Anterior cingulate cortex (tissue), 58 donors: ENCODE data around the gene MRPL22.
"Not testable (repeated sequence)": the region's sequence is repeated elsewhere in the genome, so short reads cannot be mapped to it uniquely, and the experiment has no call there.

Experiments used
- DNase-seq, 58 donors: peaks; one replicate each; lab custom pipeline; 2025; lab: John Stamatoyannopoulos, UW

Gene MRPL22

DNA sequence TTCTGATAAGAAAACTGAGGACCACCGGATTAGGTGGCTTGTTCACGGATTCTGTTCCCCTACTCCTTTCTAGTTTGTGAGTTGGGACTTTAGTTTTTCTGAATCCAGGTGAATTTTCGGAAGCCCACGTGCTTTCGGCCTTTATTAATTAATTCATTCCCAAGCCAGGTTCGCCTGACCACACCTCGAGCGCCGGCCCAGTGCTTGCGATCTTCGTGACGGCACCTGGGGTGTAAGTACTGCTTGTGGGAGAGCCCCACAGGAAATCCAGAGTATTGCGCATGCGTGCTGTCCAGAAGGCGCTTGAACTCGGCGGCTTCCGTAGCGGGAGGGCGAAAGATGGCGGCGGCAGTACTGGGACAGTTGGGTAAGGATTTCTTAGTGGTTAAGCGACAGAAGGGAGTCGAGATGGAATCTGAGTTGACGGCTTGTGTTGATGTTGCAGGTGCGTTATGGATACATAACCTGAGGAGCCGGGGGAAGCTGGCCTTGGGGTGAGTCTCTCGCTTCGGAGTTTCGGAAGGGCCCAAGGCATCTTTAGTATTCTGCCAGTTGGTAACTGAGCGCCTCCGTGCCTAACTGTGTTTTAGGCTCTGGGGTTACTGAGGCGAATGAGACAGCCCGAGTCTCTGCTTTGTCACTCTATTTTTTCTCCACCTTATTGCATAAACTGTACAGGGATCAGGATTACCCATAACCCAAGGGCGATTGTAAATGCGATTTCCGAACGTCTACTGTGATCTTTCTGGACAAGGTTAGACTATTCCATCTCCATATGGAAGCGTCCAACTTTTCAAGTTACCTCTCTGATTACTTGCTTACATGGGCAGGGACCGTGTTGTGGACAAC, at the start of gene MRPL22:
Gene MRPL22, plus strand, starts transcription at position 302 of the 849 bp plus-strand sequence. Its CDS starts 38 bp downstream, at position 340.
- DNase-seq, result peak in 57 of 58 donors; percentile 55 to 94 (median 85)

- DNase-seq, result peak in 7 of 58 donors; percentile 2 to 49 (median 8)
Observed at GRCh38 chr5:154892369-154892771, 48.5 kb upstream of the MRPL22 start.

GRCh38 chr5:154893381-154893780, 47.5 kb upstream of the MRPL22 start:
- no peak for DNase-seq

GRCh38 chr5:154895606-154896561, 45.0 kb upstream of the MRPL22 start:
- no peak for DNase-seq

DNA sequence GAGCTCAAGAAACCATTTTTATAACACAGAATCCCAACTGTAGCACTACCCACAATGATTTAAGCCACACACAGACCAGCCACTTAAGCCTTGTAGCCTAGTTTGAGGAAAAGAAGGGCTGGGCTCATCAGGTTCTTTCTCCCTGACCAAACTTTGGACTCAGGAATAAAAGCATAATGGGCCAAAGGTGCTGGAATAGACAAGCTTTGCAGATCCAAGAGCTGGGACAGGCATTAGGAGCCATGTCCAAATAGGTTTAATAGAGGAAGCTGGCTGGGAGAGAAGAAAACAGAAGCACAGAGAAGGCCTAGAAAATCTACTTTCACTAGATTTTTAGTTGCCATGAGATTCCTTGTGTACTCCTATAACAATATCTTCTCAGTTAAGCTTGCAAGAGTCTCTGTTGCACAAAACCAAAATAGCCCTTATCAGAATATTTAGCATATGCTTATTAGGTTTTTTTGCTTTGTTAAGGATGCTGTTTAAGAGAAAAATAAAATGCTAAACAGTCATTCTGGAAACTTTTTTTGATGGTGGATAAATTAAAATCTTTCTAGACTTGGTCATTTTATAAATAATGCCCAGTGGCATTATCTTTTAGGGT, 44.2 kb upstream of the MRPL22 start:
- no peak for DNase-seq

DNA sequence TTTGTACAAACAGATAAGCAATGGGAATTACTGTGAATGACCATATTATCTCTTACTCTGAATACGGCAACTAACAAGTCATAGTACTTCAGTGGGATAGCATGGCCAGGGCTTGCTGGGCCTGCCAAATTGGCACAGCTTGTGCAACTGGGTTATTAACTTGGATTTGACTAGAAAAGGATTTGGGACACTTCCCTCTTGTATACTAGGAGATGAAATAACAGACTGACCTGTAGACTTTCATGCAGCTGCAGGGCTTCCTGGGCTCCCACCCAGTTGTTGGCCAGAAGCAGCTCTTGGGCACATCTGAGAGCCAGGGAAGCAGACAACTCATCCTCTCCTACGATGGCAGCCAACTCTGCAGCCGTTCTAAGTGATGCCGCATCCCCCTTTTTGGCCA, 42.7 kb upstream of the MRPL22 start:
- DNase-seq, result peak in 5 of 58 donors; percentile 6 to 27 (median 12)

DNA sequence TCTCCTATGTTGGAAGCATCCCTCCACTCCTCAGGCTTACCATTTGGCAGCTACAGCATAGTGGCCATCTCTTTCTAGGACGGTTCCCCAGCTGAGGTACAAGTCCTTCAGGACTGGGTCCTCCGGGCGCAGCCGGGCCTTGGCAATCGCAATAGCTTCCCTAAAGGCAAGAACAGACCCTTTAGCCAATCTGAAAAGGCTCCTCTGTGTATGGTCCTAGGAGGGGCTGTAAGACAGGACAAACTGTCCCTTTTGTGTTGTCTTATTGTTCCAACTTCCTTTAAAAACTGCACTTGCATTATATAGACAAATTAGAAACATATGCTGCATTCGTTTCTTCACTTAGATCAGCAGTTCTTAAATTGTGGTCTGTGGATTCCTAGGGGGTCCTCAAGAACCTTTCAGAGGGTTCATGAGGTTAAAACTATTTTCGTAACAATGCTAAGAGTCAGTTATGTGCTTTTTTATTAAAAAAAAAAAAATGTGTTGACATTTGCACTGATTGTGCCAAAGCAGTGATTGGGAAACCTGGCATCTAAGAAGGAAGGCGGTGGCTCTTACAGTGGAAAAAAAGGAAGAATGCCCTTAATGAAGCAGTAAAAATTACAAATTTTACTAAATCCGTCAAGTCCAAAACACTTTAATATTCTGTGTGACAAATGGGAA, 41.6 kb upstream of the MRPL22 start:
- DNase-seq, result no peak

DNA sequence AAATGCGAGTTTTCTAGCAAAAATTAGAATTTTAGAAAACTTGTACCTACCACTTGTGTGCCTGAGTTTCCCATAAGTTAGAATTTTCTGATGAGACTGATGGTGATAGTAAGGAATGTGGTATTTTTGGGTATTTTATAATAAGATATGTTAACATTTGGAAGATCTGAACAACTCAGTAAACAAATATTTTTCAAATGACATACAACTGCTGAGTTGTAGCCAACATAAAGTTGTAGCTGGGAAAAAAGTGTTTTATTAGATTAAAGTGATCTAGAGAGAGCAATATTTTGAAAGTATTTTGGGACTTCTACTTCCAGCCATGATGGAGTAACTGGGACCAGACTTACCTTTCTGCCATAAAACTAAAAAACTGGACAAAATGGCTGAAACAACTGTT, 40.8 kb upstream of the MRPL22 start:
- DNase-seq, result no peak

DNA sequence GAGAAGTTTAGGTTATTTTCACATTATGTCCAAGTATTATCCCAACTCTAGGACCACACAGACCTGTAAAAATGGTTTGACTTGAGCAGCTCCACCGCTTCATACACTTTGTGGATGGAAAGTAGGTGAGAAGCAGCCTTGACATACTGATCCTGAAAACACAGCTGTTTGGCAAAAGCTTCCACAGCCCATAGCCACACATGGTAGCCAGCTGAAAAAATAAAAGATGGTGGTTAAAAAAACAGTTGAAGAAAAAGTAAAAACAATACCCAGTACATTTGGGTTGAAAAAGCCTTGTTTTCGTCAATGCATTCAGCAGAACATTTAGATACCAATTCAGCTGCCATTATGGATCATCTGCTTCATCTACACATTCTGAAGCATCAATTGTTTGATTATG, 39.6 kb upstream of the MRPL22 start:
- no peak for DNase-seq

GRCh38 chr5:154901913-154902312, 39.0 kb upstream of the MRPL22 start:
- DNase-seq, result no peak

DNA sequence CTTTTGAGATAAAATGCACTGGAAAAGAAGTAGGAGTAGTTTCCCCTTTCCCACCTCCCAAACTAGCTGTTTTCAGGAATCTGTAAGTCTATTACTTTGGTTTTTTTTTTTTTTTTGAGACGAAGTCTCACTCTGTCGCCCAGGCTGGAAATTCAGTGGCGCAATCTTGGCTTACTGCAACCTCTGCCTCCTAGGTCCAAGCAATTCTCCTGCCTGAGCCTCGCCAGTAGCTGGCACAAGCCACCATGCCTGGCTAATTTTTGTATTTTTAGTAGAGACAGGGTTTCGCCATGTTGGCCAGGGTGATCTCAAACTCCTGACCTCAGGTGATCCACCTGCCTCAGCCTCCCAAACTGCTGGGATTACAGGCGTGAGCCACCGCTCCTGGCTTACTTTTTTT, 35.3 kb upstream of the MRPL22 start:
- not testable (repeated sequence) for DNase-seq

- DNase-seq, result peak in 1 of 58 donors; percentile 16
Observed at GRCh38 chr5:154916874-154917273, 24.0 kb upstream of the MRPL22 start.

DNA sequence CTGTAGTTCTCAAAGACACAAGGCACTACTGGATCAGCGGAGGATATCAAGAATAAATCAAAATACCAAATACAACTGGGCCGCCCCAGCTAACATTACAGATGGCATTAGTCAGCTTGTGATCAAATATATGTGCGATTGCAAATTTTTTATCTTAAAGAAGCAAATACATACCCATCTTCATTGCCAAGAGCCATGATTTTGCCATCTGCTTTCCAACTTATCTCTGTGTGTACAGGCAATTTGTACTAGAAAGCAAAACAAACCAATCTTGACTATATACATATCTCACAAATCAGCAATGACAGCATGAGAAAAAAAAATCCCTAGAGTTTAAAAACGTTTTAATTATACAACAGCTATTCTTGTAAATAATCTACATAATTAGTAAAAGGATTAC, 23.1 kb upstream of the MRPL22 start:
- peak in 1 of 58 donors; percentile 6 for DNase-seq

DNA sequence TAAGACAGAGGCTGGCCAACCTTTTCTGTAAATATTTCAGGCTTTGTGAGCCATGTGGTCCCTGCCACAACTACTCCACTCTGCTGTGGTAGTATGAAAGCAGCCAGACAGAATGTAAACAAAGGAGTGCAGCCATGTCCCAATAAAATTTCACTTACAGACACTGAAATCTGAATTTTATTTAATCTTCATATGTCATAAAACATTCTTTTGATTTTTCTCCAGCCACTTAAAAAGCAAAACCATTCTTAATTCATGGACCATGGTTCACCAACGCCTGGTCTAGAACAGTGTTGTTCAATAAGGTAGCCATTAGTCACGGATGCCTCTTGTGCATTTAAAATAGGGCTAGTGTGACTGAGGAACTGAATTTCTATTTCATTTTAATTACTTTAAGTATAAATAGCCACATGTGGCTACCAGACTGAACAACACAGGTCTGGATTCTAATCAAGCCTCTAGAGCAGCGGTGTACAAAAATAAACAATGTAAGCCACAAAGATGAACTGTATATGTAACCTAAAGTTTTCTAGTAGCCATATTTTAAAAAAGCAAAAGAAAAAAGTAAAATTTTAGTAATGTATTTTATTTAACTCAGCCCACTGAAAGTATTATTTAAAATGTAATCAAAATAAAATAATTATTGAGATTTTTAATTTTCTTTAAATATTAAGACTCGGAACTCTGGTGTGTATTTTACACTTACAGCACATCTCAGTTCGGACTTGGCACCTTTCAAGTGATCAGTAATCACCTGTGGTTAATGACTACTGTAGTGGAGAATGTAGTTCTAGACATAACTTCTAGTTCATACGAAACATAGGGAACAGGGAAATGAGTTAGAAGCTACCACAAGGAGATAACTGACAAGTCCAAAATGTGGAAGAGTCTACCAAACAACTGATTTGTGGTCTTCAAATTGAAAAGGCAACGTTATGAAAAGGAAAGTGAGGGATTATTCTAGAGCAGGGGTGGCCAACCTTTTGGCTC, 17.1 kb upstream of the MRPL22 start:
- no peak for DNase-seq

DNA sequence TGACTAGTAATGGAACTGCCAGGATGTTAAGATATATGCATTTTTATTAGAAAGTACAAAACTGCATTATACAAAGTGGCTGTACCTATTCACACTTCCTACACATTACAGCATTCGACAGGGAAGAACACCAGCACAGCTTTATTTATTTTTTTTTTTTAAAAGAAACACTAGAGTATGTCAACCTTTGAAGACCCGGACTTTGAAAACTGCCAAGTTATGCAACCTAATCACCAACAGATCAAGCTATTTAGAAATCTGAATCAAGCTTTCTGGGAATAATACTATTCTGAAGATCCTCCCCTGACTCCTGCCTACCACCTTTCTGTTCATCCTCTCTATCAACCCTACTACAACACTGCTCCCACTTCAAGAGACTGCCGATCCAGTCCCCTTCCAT, 7.3 kb upstream of the MRPL22 start:
- DNase-seq, result no peak

DNA sequence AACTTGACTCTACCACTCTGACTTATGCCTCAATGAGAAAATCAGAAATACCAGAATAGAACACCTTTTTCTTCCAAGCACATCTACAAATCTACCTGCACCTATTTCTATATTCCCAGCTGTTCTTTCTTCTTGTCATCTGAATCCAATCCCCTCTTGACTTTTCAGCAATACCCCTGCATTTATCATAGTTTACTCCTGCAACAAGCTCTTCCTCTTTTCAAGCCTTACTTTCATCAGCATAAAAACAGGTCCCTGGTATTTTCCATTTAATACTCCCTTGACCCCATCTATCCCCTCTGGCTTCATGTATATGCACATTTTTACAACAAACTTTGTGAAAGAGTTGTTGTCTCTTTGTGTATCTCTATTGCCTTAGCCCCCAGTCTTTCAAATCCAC, 6.0 kb upstream of the MRPL22 start:
- no peak for DNase-seq

- DNase-seq, result no peak
Observed at GRCh38 chr5:154937186-154937717, 3.6 kb upstream of the MRPL22 start.

DNA sequence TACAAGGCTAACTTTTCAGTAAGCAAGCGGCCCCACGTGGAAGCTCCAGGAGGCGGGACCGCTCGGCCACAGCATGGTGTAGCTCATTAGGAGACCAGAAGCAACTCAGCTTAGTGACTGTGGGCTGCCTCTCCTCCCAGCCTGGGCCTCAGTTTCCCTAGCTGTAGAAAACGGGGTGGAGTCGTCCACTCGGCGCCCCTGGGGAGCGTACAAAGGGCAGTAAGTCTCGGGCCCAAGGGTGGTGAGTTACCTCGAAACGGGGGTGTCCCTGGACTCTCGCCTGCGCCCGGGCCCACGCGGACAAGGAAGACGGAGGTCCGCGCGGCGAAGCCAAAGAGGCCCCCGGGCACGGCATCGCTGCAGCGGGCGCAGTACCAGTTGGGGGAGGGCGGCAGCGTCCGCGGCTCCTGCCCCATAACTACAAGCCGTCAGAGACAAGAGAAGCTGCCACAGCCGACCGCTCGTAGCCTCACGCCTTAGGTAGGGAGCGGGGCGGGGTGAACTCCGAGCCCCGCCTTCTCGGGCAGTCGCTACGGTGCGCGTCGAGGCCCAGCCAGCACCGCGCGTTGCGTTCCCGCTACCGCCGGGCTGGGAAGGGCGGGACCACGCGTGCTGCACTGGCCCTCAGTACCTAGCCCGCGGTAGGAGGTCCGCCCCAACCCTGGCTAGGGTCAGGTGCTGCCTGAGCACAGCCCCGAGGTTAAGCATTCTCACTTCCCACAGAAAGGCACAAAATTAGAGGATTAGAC, 3.0 kb upstream of the MRPL22 start, which contains the start of gene GEMIN5:
Gene GEMIN5, minus strand, starts transcription at position 494 of the 749 bp plus-strand sequence. Its CDS starts 78 bp downstream, at position 416.
- DNase-seq, result peak in 57 of 58 donors; percentile 34 to 86 (median 73)
